Measurements from ENCODE around the gene TRIM3.

Gene TRIM3

GRCh38 chr11:6418557-6419008 lies 55.2 kb downstream of the TRIM3 start:
- Histone ChIP-seq H3K9me3 (ENCODE audit: control insufficient read depth in 5 of 5, low read length in 5 of 5) (no peaks in the 10 kb centered on the region), H3K36me3 (ENCODE audit: control insufficient read depth in 5 of 5, insufficient read depth in 5 of 5, low read length in 5 of 5) (no peaks in the 10 kb centered on the region), H3K27ac (ENCODE audit: low read depth, low read length) (no peak overlapping the region), H3K9ac (ENCODE audit: low read length in 5 of 5) (peak overlapping the region in 4 of 5 donors; percentile 6 to 78 (median 60)), H3K27me3 (ENCODE audit: control insufficient read depth in 5 of 5, insufficient read depth in 4 of 5, low read length in 5 of 5) (no peaks in the 10 kb centered on the region), H3K4me3 (ENCODE audit: low read depth in 1 of 5, low read length in 5 of 5) (peak overlapping the region in 4 of 5 donors; percentile 73 to 84 (median 78)), H3K4me1 (ENCODE audit: control insufficient read depth in 5 of 5, insufficient read depth in 5 of 5, low read length in 5 of 5) (peaks cover 0 to 25% (median 16%) of the 10 kb centered on the region in 5 donors)

- Histone ChIP-seq H3K36me3 (ENCODE audit: control insufficient read depth in 5 of 5, insufficient read depth in 5 of 5, low read length in 5 of 5) (no peaks in the 10 kb centered on the region), H3K27me3 (ENCODE audit: control insufficient read depth in 5 of 5, insufficient read depth in 4 of 5, low read length in 5 of 5) (no peaks in the 10 kb centered on the region), H3K9ac (ENCODE audit: low read length in 5 of 5) (peak overlapping the region in 3 of 5 donors; percentile 50 to 78 (median 54)), H3K4me1 (ENCODE audit: control insufficient read depth in 5 of 5, insufficient read depth in 5 of 5, low read length in 5 of 5) (peaks cover 0 to 25% (median 16%) of the 10 kb centered on the region in 5 donors), H3K9me3 (ENCODE audit: control insufficient read depth in 5 of 5, low read length in 5 of 5) (no peaks in the 10 kb centered on the region), H3K27ac (ENCODE audit: low read depth, low read length) (no peak overlapping the region), H3K4me3 (ENCODE audit: low read depth in 1 of 5, low read length in 5 of 5) (peak overlapping the region in 4 of 5 donors; percentile 73 to 84 (median 78))
These were observed 55.7 kb downstream of the TRIM3 start for GRCh38 chr11:6417907-6418556.

GRCh38 chr11:6415797-6416196 lies 57.9 kb downstream of the TRIM3 start:
- Histone ChIP-seq H3K9me3 (ENCODE audit: control insufficient read depth in 5 of 5, low read length in 5 of 5) (no peaks in the 10 kb centered on the region), H3K36me3 (ENCODE audit: control insufficient read depth in 5 of 5, insufficient read depth in 5 of 5, low read length in 5 of 5) (peaks cover 0 to 6% (median 2%) of the 10 kb centered on the region in 5 donors), H3K4me1 (ENCODE audit: control insufficient read depth in 5 of 5, insufficient read depth in 5 of 5, low read length in 5 of 5) (peaks cover 0 to 25% (median 16%) of the 10 kb centered on the region in 5 donors), H3K27ac (ENCODE audit: low read depth, low read length) (no peak overlapping the region), H3K27me3 (ENCODE audit: control insufficient read depth in 5 of 5, insufficient read depth in 4 of 5, low read length in 5 of 5) (no peaks in the 10 kb centered on the region), H3K9ac (ENCODE audit: low read length in 5 of 5) (no peak overlapping the region), H3K4me3 (ENCODE audit: low read depth in 1 of 5, low read length in 5 of 5) (no peak overlapping the region)

GRCh38 chr11:6414874-6415328 lies 58.8 kb downstream of the TRIM3 start:
- Histone ChIP-seq H3K27ac (ENCODE audit: low read depth, low read length) (no peak overlapping the region), H3K4me1 (ENCODE audit: control insufficient read depth in 5 of 5, insufficient read depth in 5 of 5, low read length in 5 of 5) (peaks cover 0 to 24% (median 15%) of the 10 kb centered on the region in 5 donors), H3K27me3 (ENCODE audit: control insufficient read depth in 5 of 5, insufficient read depth in 4 of 5, low read length in 5 of 5) (no peaks in the 10 kb centered on the region), H3K9me3 (ENCODE audit: control insufficient read depth in 5 of 5, low read length in 5 of 5) (no peaks in the 10 kb centered on the region), H3K4me3 (ENCODE audit: low read depth in 1 of 5, low read length in 5 of 5) (no peak overlapping the region), H3K36me3 (ENCODE audit: control insufficient read depth in 5 of 5, insufficient read depth in 5 of 5, low read length in 5 of 5) (peaks cover 0 to 14% (median 8%) of the 10 kb centered on the region in 5 donors), H3K9ac (ENCODE audit: low read length in 5 of 5) (no peak overlapping the region)

- H3K4me3 ChIP-seq (ENCODE audit: low read depth in 1 of 5, low read length in 5 of 5), result no peak overlapping the region
- no peak overlapping the region for H3K27ac ChIP-seq (ENCODE audit: low read depth, low read length)
- H3K36me3 ChIP-seq (ENCODE audit: control insufficient read depth in 5 of 5, insufficient read depth in 5 of 5, low read length in 5 of 5), result peaks cover 0 to 23% (median 8%) of the 10 kb centered on the region in 5 donors
- no peaks in the 10 kb centered on the region for H3K27me3 ChIP-seq (ENCODE audit: control insufficient read depth in 5 of 5, insufficient read depth in 4 of 5, low read length in 5 of 5)
- H3K9ac ChIP-seq (ENCODE audit: low read length in 5 of 5), result no peak overlapping the region
- peaks cover 0 to 16% (median 9%) of the 10 kb centered on the region in 5 donors for H3K4me1 ChIP-seq (ENCODE audit: control insufficient read depth in 5 of 5, insufficient read depth in 5 of 5, low read length in 5 of 5)
- H3K9me3 ChIP-seq (ENCODE audit: control insufficient read depth in 5 of 5, low read length in 5 of 5), result no peaks in the 10 kb centered on the region
These were observed 59.9 kb downstream of the TRIM3 start for GRCh38 chr11:6413791-6414201.

- Histone ChIP-seq H3K4me3 (ENCODE audit: low read depth in 1 of 5, low read length in 5 of 5) (no peak overlapping the region), H3K9ac (ENCODE audit: low read length in 5 of 5) (no peak overlapping the region), H3K27me3 (ENCODE audit: control insufficient read depth in 5 of 5, insufficient read depth in 4 of 5, low read length in 5 of 5) (no peaks in the 10 kb centered on the region), H3K36me3 (ENCODE audit: control insufficient read depth in 5 of 5, insufficient read depth in 5 of 5, low read length in 5 of 5) (peaks cover 0 to 23% (median 8%) of the 10 kb centered on the region in 5 donors), H3K27ac (ENCODE audit: low read depth, low read length) (no peak overlapping the region), H3K9me3 (ENCODE audit: control insufficient read depth in 5 of 5, low read length in 5 of 5) (no peaks in the 10 kb centered on the region), H3K4me1 (ENCODE audit: control insufficient read depth in 5 of 5, insufficient read depth in 5 of 5, low read length in 5 of 5) (peaks cover 0 to 8% (median 3%) of the 10 kb centered on the region in 5 donors)
These were observed 62.1 kb downstream of the TRIM3 start for GRCh38 chr11:6411594-6412031.

GRCh38 chr11:6410695-6411430 lies 62.9 kb downstream of the TRIM3 start:
- H3K27ac ChIP-seq (ENCODE audit: low read depth, low read length), result no peak overlapping the region
- no peak overlapping the region for H3K9ac ChIP-seq (ENCODE audit: low read length in 5 of 5)

GRCh38 chr11:6406370-6406769 lies 67.4 kb downstream of the TRIM3 start:
- H3K36me3 ChIP-seq (ENCODE audit: control insufficient read depth in 5 of 5, insufficient read depth in 5 of 5, low read length in 5 of 5), result peaks cover 0 to 50% (median 22%) of the 10 kb centered on the region in 5 donors
- no peak overlapping the region for H3K9ac ChIP-seq (ENCODE audit: low read length in 5 of 5)
- H3K4me1 ChIP-seq (ENCODE audit: control insufficient read depth in 5 of 5, insufficient read depth in 5 of 5, low read length in 5 of 5), result no peaks in the 10 kb centered on the region
- no peaks in the 10 kb centered on the region for H3K27me3 ChIP-seq (ENCODE audit: control insufficient read depth in 5 of 5, insufficient read depth in 4 of 5, low read length in 5 of 5)
- H3K27ac ChIP-seq (ENCODE audit: low read depth, low read length), result no peak overlapping the region
- H3K4me3 ChIP-seq (ENCODE audit: low read depth in 1 of 5, low read length in 5 of 5), result no peak overlapping the region
- H3K9me3 ChIP-seq (ENCODE audit: control insufficient read depth in 5 of 5, low read length in 5 of 5), result no peaks in the 10 kb centered on the region

More at GRCh38 chr11:6410695-6411430, 62.9 kb downstream of the TRIM3 start:
- no peaks in the 10 kb centered on the region for H3K27me3 ChIP-seq (ENCODE audit: control insufficient read depth in 5 of 5, insufficient read depth in 4 of 5, low read length in 5 of 5)
- peaks cover 0 to 8% (median 3%) of the 10 kb centered on the region in 5 donors for H3K4me1 ChIP-seq (ENCODE audit: control insufficient read depth in 5 of 5, insufficient read depth in 5 of 5, low read length in 5 of 5)
- H3K9me3 ChIP-seq (ENCODE audit: control insufficient read depth in 5 of 5, low read length in 5 of 5), result no peaks in the 10 kb centered on the region
- H3K4me3 ChIP-seq (ENCODE audit: low read depth in 1 of 5, low read length in 5 of 5), result no peak overlapping the region
- H3K36me3 ChIP-seq (ENCODE audit: control insufficient read depth in 5 of 5, insufficient read depth in 5 of 5, low read length in 5 of 5), result peaks cover 0 to 23% (median 8%) of the 10 kb centered on the region in 5 donors

GRCh38 chr11:6405846-6406245 lies 67.9 kb downstream of the TRIM3 start:
- no peak overlapping the region for H3K9ac ChIP-seq (ENCODE audit: low read length in 5 of 5)
- H3K4me1 ChIP-seq (ENCODE audit: control insufficient read depth in 5 of 5, insufficient read depth in 5 of 5, low read length in 5 of 5), result no peaks in the 10 kb centered on the region
- no peak overlapping the region for H3K4me3 ChIP-seq (ENCODE audit: low read depth in 1 of 5, low read length in 5 of 5)
- H3K27ac ChIP-seq (ENCODE audit: low read depth, low read length), result no peak overlapping the region
- no peaks in the 10 kb centered on the region for H3K27me3 ChIP-seq (ENCODE audit: control insufficient read depth in 5 of 5, insufficient read depth in 4 of 5, low read length in 5 of 5)
- H3K9me3 ChIP-seq (ENCODE audit: control insufficient read depth in 5 of 5, low read length in 5 of 5), result no peaks in the 10 kb centered on the region
- peaks cover 0 to 51% (median 26%) of the 10 kb centered on the region in 5 donors for H3K36me3 ChIP-seq (ENCODE audit: control insufficient read depth in 5 of 5, insufficient read depth in 5 of 5, low read length in 5 of 5)

All from subcutaneous abdominal adipose tissue (tissue), 5 donors.